Right lobe of liver (tissue), 4 donors: ENCODE measurements around the gene PCNA.

Experiments
- CTCF ChIP-seq, 4 donors: fragments of 200-600 bp in 3 of 4; fragments of 450-650 bp in 1 of 4; IDR thresholded peaks; one replicate each; pipeline versions ENCODE4 v1.5.1 to v1.8.0; 2016 to 2022; ENCODE audit warnings: antibody characterized with exemption in 4 of 4, mild to moderate bottlenecking in 2 of 4
- POLR2A ChIP-seq: fragments of 450-650 bp; IDR thresholded peaks from one replicate; pipeline ENCODE4 v1.6.1; 2017; ENCODE audit warnings: antibody characterized with exemption, mild to moderate bottlenecking
- donor health status: DM: no; HTN: no; CAD: no.
- donor health status: DM: no; HTN: no; CAD: no.
- donor health status: DM: no; HTN: yes; CAD: no.

GRCh38 chr20:5148581-5148980, 28.8 kb upstream of the PCNA start:
- TF ChIP-seq CTCF (IDR thresholded peaks at IDR 0.05) (no peak), POLR2A (no peak)
